Smooth muscle cell (in vitro differentiated cells): Measurements from ENCODE around the gene B4GAT1. TPM values are rescaled to one million over a fixed set of nuclear protein-coding genes. Genes with fewer than 3 reads are reported as not detected.
A peak's percentile ranks its signal among the peaks of the same experiment; 100 is the strongest.

Experiments
- DNase-seq: peaks from one replicate; lab custom pipeline; 2025; ENCODE audit not compliant: unreplicated experiment; lab: John Stamatoyannopoulos, UW
- H2AFZ ChIP-seq: fragments of 200-600 bp; sonication (generic); 2 replicates; pipeline ENCODE4 v1.6.0; 2016; ENCODE audit warnings: antibody characterized with exemption, low read depth, mild to moderate bottlenecking
- H3F3A ChIP-seq: fragments of 200-600 bp; sonication (generic); 2 replicates; pipeline ENCODE4 v1.6.0; 2017; ENCODE audit warnings: antibody characterized with exemption, low read depth
- H3K27ac ChIP-seq: fragments of 200-600 bp; sonication (generic); 2 replicates; pipeline ENCODE4 v1.5.1; 2016; ENCODE audit warnings: low read depth, mild to moderate bottlenecking
- H3K27me3 ChIP-seq: fragments of 200-600 bp; sonication (generic); 2 replicates; pipeline ENCODE4 v1.6.1; 2016; ENCODE audit warnings: low read depth, mild to moderate bottlenecking
- H3K36me3 ChIP-seq: fragments of 200-600 bp; sonication (generic); 2 replicates; pipeline ENCODE4 v1.5.1; 2016; ENCODE audit warnings: low read depth
- H3K4me1 ChIP-seq: fragments of 200-600 bp; sonication (generic); 2 replicates; pipeline ENCODE4 v1.5.1; 2016; ENCODE audit warnings: low read depth
- H3K4me2 ChIP-seq: fragments of 200-600 bp; sonication (generic); 2 replicates; pipeline ENCODE4 v1.6.0; 2016; ENCODE audit warnings: mild to moderate bottlenecking
- H3K4me3 ChIP-seq: fragments of 200-600 bp; sonication (generic); 2 replicates; pipeline ENCODE4 v1.5.1; 2016; ENCODE audit warnings: mild to moderate bottlenecking
- H3K79me2 ChIP-seq: fragments of 200-600 bp; sonication (generic); 2 replicates; pipeline ENCODE4 v1.6.0; 2016; ENCODE audit warnings: low read depth, mild to moderate bottlenecking
- H3K9ac ChIP-seq: fragments of 200-600 bp; sonication (generic); 2 replicates; pipeline ENCODE4 v1.6.0; 2016; ENCODE audit warnings: low read depth
- H3K9me3 ChIP-seq: fragments of 200-600 bp; sonication (generic); replicated peaks from 2 replicates; pipeline ENCODE4 v1.5.1; 2016; ENCODE audit warnings: low read depth
- H4K20me1 ChIP-seq: fragments of 200-600 bp; sonication (generic); 2 replicates; pipeline ENCODE4 v1.6.0; 2016; ENCODE audit warnings: low read depth
- CTCF ChIP-seq: fragments of 200-600 bp; sonication (generic); IDR thresholded peaks from 2 replicates; pipeline ENCODE4 v1.5.1; 2017; ENCODE audit warnings: borderline replicate concordance, mild to moderate bottlenecking, antibody characterized with exemption; ENCODE audit not compliant: insufficient read depth, poor library complexity, severe bottlenecking
- WGBS: methylation state at CpG from one replicate; pipeline ENCODE4 v1.1.7; 2016; ENCODE audit warnings: low lambda C conversion rate; 5-methylcytosine and 5-hydroxymethylcytosine counted together
- polyA plus RNA-seq: library from polyadenylated mRNA; unstranded; fragments of >200 nt; fragmentation: Nextera tagmentation; extraction: Ambion mirVana; gene quantifications from 2 replicates; pipeline ENCODE4 v1.2.1, GENCODE V29; 2016
- total RNA-seq: library from RNA; depleted of rRNA; stranded (reverse); fragments of >200 nt; gene quantifications from 2 replicates; pipeline ENCODE4 v1.2.3, GENCODE V29; 2014

Gene B4GAT1
- total and polyA plus RNA-seq, 2 experiments from 2014 or later = 27.1 to 35.1 TPM

GRCh38 chr11:66327171-66328030, 20.0 kb downstream of the B4GAT1 start:
- Histone ChIP-seq H3F3A (peaks cover 3% of the 10 kb centered on the region), H3K4me1 (peaks cover 28% of the 10 kb centered on the region), H3K79me2 (no peaks in the 10 kb centered on the region), H3K4me2 (peak overlapping the region; percentile 70), H3K27ac (peak overlapping the region; percentile 94), H3K9me3 (no peaks in the 10 kb centered on the region), H3K27me3 (no peaks in the 10 kb centered on the region), H3K9ac (peak overlapping the region; percentile 69), H3K4me3 (no peak overlapping the region), H2AFZ (peak overlapping the region; percentile 24), H4K20me1 (no peaks in the 10 kb centered on the region), H3K36me3 (no peaks in the 10 kb centered on the region)
- no peak for DNase-seq
- TF ChIP-seq CTCF = no peak
- 65% methylated on average over 10 of the region's 10 CpGs for WGBS

- peak overlapping the region; percentile 69 for H3K9ac ChIP-seq
- peak overlapping the region; percentile 70 for H3K4me2 ChIP-seq
- no peak for DNase-seq
Observed at GRCh38 chr11:66326261-66327111, 20.9 kb downstream of the B4GAT1 start.

GRCh38 chr11:66325263-66325671, 22.2 kb downstream of the B4GAT1 start:
- no peak for TF ChIP-seq CTCF
- Histone ChIP-seq H3K27me3 (no peaks in the 10 kb centered on the region), H4K20me1 (no peaks in the 10 kb centered on the region), H3K4me3 (no peak overlapping the region), H3K27ac (peak overlapping the region; percentile 94), H3K4me2 (peak overlapping the region; percentile 46), H3K9ac (no peak overlapping the region), H3F3A (peaks cover 3% of the 10 kb centered on the region), H3K4me1 (peaks cover 28% of the 10 kb centered on the region), H3K9me3 (no peaks in the 10 kb centered on the region), H3K36me3 (no peaks in the 10 kb centered on the region), H2AFZ (no peak overlapping the region), H3K79me2 (no peaks in the 10 kb centered on the region)
- WGBS = 77% methylated on average over 6 of the region's 8 CpGs
- DNase-seq = no peak

More at GRCh38 chr11:66326261-66327111, 20.9 kb downstream of the B4GAT1 start:
- WGBS = 15% methylated on average over 14 of the region's 21 CpGs
- H2AFZ ChIP-seq = no peak overlapping the region
- H3K79me2 ChIP-seq = no peaks in the 10 kb centered on the region
- H4K20me1 ChIP-seq = no peaks in the 10 kb centered on the region
- TF ChIP-seq CTCF = no peak
- no peaks in the 10 kb centered on the region for H3K27me3 ChIP-seq
- H3F3A ChIP-seq = peaks cover 3% of the 10 kb centered on the region
- no peaks in the 10 kb centered on the region for H3K9me3 ChIP-seq
- no peak overlapping the region for H3K4me3 ChIP-seq
- peak overlapping the region; percentile 94 for H3K27ac ChIP-seq
- H3K4me1 ChIP-seq = peaks cover 28% of the 10 kb centered on the region
- H3K36me3 ChIP-seq = no peaks in the 10 kb centered on the region
